Transverse colon (tissue), 4 donors: ENCODE measurements around the gene MEFV. TPM values are rescaled to one million over a fixed set of nuclear protein-coding genes. Genes with fewer than 3 reads are reported as not detected.

Experiments used
- DNase-seq: peaks from one replicate; pipeline ENCODE4 v3.0.0-alpha.2; 2019
- H3K27ac ChIP-seq, 4 donors: fragments of 200-600 bp; sonication (generic); 2 replicates each; pipeline ENCODE4 v1.5.1; 2016 to 2018; ENCODE audit warnings: inconsistent platforms in 4 of 4
- H3K27me3 ChIP-seq: fragments of 200-600 bp; sonication (generic); 2 replicates; pipeline ENCODE4 v1.5.1; 2017; ENCODE audit warnings: inconsistent platforms
- H3K36me3 ChIP-seq, 4 donors: fragments of 200-600 bp; sonication (generic); 2 replicates each; pipeline ENCODE4 v1.5.1; 2017 to 2019; ENCODE audit warnings: inconsistent platforms in 4 of 4
- H3K4me1 ChIP-seq, 4 donors: fragments of 200-600 bp; sonication (generic); 2 replicates each; pipeline ENCODE4 v1.5.1; 2017 to 2020; ENCODE audit warnings: inconsistent platforms in 4 of 4
- H3K4me3 ChIP-seq, 4 donors: fragments of 200-600 bp; sonication (generic); 1 replicate in 1 of 4; 2 replicates in 3 of 4; pipeline versions ENCODE4 v1.5.1 to v1.6.1; 2017 to 2019; ENCODE audit warnings: inconsistent platforms in 4 of 4
- H3K9me3 ChIP-seq, 2 donors: fragments of 200-600 bp; sonication (generic); 2 replicates each; pipeline ENCODE4 v1.5.1; 2017 to 2019; ENCODE audit warnings: inconsistent platforms in 2 of 2
- EP300 ChIP-seq: sonication (generic); formaldehyde crosslinking; IDR thresholded peaks from one replicate; pipeline ENCODE4 v1.6.1; 2017; ENCODE audit warnings: antibody characterized with exemption, low read depth
- POLR2A ChIP-seq: fragments of 450-650 bp; IDR thresholded peaks from one replicate; pipeline ENCODE4 v1.6.1; 2016; ENCODE audit warnings: antibody characterized with exemption, mild to moderate bottlenecking, moderate library complexity
- POLR2AphosphoS5 ChIP-seq, 3 donors: sonication (generic); formaldehyde crosslinking; IDR thresholded peaks; one replicate each; pipeline ENCODE4 v1.6.1; 2016; ENCODE audit warnings: antibody characterized with exemption in 3 of 3
- WGBS, 2 donors: methylation state at CpG; one replicate each; pipeline ENCODE4 v1.1.5; 2018; ENCODE audit warnings: low coverage in 1 of 2; 5-methylcytosine and 5-hydroxymethylcytosine counted together
- in situ Hi-C, 4 donors: fragments of 200-750 bp; cut with MboI; loops; one replicate each; pipeline versions ENCODE4 v1.15.0 to v1.15.1; 2017; ENCODE audit warnings: low sequenced_read_pairs in 3 of 4, low pct_ligation_motif_present in 1 of 4, low pct_unique_long_range_greater_than_20kb in 1 of 4
- intact Hi-C: fragments of 100-400 bp; cut with DNase I; formaldehyde crosslinking; loops from one replicate; pipeline ENCODE4 v1.15.1; 2023; ENCODE audit warnings: low total_unique reads
- total RNA-seq, 4 donors: library from RNA; depleted of rRNA; stranded (reverse); fragments of >200 nt; gene quantifications; one replicate each; pipeline ENCODE4 v1.1.0, GENCODE V29; 2016
- TF ChIP-seq, protein P1 (sequence below), 5 experiments: fragments of 200-600 bp in 3 of 5; fragments of 450-650 bp in 2 of 5; sonication (generic) in 3 of 5; IDR thresholded peaks; 1 replicate in 2 of 5; 2 replicates in 3 of 5; pipeline ENCODE4 v1.5.1; 2016 to 2017; ENCODE audit warnings: antibody characterized with exemption in 5 of 5, inconsistent platforms in 3 of 5, mild to moderate bottlenecking in 2 of 5, moderate library complexity in 1 of 5

MEFV gene
- total RNA-seq, 4 donors from 2014 or later = 0.37 to 1.4 (median 0.54) TPM

DNA sequence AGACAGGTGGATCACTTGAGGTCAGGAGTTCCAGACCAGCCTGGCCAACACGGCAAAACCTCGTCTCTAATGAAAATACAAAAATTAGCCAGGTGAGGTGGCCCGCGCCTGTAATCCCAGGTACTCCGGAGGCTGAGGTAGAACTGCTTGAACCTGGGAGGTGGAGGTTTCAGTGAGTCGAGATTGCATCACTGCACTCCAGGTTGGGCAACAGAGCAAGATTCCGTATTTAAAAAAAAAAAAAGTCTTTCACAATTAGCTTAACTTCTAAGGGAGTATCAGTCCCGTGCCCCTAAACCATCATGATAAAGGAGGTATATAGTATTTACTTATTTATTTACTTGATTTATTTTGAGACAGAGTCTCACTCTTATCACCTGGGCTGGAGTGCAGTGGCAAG lies 3.4 kb upstream of the MEFV start:
- in situ Hi-C loops = no loop called here
- DNase-seq = no peak
- no peaks in the 10 kb centered on the region for H3K36me3 ChIP-seq
- H3K27ac ChIP-seq = no peak overlapping the region
- no peaks in the 10 kb centered on the region for H3K9me3 ChIP-seq
- TF ChIP-seq EP300 = no peak
- H3K4me1 ChIP-seq = peaks cover 0 to 10% (median 3%) of the 10 kb centered on the region in 4 donors
- intact Hi-C loops = no loop called here
- H3K27me3 ChIP-seq = no peaks in the 10 kb centered on the region
- H3K4me3 ChIP-seq = no peak overlapping the region
- 78 to 86% methylated on average over 8 of the region's 8 CpGs for WGBS, 2 donors

DNA sequence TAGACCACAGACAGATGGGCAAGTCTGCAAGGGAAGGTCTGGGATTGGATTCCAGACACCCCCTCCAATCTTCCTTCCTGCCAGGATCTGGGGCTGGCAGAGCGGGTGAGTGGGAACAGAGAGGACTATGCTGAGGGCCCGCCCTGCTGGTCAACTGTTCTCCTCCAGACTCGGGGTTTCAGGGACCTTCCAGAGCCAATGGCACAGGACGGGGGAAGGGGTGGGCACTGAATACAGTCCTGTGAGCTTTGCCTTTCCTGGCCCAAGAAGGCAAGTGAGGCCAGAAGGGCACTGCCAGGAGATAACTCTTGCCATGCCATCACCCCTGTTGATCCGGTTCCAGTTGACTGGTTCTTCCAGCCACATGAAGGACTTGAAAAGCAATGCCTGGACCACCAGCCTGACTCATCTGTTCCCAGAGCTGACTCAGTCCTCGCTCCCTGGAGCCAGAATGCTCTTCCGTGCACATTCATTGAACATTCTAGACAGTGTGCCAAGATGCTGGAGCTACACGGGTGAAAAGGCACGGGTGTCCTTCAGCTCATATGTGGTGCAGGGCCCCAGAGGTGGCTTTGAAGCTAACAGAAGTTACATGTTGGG lies 533 bp upstream of the MEFV start:
- Histone ChIP-seq H3K27me3 (peaks cover 6% of the 10 kb centered on the region), H3K4me1 (no peaks in the 10 kb centered on the region), H3K36me3 (no peaks in the 10 kb centered on the region), H3K9me3 (no peaks in the 10 kb centered on the region), H3K4me3 (no peak overlapping the region), H3K27ac (no peak overlapping the region)
- DNase-seq = no peak
- intact Hi-C loops = no loop called here
- 80% methylated on average over 9 of the region's 9 CpGs; no CpG with 5 or more reads in 1 of the 2 donors for WGBS, 2 donors
- TF ChIP-seq POLR2AphosphoS5 (IDR thresholded peaks at IDR 0.05) (no peak), POLR2A (no peak), EP300 (no peak)
- TF ChIP-seq, protein P1, sequence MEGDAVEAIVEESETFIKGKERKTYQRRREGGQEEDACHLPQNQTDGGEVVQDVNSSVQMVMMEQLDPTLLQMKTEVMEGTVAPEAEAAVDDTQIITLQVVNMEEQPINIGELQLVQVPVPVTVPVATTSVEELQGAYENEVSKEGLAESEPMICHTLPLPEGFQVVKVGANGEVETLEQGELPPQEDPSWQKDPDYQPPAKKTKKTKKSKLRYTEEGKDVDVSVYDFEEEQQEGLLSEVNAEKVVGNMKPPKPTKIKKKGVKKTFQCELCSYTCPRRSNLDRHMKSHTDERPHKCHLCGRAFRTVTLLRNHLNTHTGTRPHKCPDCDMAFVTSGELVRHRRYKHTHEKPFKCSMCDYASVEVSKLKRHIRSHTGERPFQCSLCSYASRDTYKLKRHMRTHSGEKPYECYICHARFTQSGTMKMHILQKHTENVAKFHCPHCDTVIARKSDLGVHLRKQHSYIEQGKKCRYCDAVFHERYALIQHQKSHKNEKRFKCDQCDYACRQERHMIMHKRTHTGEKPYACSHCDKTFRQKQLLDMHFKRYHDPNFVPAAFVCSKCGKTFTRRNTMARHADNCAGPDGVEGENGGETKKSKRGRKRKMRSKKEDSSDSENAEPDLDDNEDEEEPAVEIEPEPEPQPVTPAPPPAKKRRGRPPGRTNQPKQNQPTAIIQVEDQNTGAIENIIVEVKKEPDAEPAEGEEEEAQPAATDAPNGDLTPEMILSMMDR (IDR thresholded peaks at IDR 0.05) = no peak
- in situ Hi-C loops = no loop called here

DNA sequence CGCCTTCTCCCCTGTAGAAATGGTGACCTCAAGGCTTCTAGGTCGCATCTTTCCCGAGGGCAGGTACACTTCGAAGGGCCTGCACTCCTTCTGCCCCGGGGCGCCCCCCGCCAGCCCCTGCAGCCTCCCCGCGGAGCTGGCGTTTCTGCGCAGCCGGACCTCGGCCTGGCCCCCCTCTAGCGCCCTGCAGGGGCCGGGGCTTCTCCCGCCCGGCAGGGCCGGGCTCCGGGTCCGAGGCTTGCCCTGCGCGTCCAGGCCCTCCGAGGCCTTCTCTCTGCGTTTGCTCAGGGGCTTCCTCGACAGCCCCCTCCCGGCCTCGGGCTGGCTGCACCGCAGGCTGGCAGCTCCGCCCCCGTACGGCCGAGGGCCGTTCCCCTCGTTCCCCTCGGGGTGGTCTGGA lies 2.1 kb downstream of the MEFV start:
- peaks cover 6% of the 10 kb centered on the region for H3K27me3 ChIP-seq
- WGBS, 2 donors = 72% methylated on average over 33 of the region's 35 CpGs; no CpG with 5 or more reads in 1 of the 2 donors
- H3K27ac ChIP-seq = no peak overlapping the region
- TF ChIP-seq POLR2A (no peak), POLR2AphosphoS5 (IDR thresholded peaks at IDR 0.05) (no peak), EP300 (no peak)
- no peak overlapping the region for H3K4me3 ChIP-seq
- no peaks in the 10 kb centered on the region for H3K4me1 ChIP-seq
- in situ Hi-C loops (no loop called here), intact Hi-C loops (no loop called here)
- H3K36me3 ChIP-seq = no peaks in the 10 kb centered on the region
- DNase-seq = no peak
- H3K9me3 ChIP-seq = no peaks in the 10 kb centered on the region

DNA sequence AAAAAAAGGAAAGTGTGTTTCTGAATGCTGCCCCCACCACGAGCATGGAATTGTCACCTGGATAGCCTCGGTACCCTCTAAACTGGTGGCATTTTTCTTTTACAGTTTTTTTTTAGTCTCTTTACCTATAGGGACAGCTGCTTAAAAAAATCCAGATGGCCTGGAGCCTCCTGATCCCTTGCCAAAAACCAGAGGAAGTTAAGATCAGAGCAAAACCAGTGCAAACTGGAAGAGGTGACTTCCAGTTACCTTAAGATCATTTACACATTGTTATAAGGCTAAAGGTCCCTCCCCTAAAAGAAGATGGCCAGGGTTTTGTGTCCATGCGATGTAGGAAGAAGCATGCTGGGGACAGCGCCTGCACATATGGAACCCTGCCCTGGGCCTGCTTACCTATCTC lies 3.5 kb downstream of the MEFV start:
- 68 to 87% methylated on average over 3 to 4 of the region's 4 CpGs for WGBS, 2 donors
- intact Hi-C loops = no loop called here
- no peak overlapping the region for H3K27ac ChIP-seq
- no peaks in the 10 kb centered on the region for H3K9me3 ChIP-seq
- H3K27me3 ChIP-seq = peaks cover 6% of the 10 kb centered on the region
- H3K4me1 ChIP-seq = no peaks in the 10 kb centered on the region
- no peaks in the 10 kb centered on the region for H3K36me3 ChIP-seq
- DNase-seq = no peak
- H3K4me3 ChIP-seq = no peak overlapping the region
- TF ChIP-seq POLR2A = no peak
- TF ChIP-seq, protein P1 (IDR thresholded peaks at IDR 0.05) = no peak
- no peak for TF ChIP-seq POLR2AphosphoS5 (IDR thresholded peaks at IDR 0.05)
- in situ Hi-C loops = no loop called here

DNA sequence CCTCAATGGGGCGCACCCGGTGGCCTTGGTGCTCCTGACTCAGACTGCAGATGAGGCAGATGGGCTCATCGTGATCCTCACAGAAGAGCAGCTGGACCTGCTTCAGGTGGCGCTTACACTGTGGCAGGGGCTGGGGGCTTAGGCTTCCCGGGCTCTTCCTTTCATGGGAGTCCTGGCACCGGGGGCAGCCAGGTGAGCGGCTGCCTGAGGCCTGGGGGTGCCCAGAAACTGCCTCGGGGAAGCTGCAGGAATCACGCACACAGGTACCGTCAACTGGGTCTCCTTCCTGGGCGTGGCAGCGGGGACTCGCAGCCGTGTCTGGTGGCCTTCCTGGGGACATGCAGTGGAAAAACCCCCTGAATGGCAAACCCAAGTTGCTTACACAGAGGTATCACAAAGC lies 7.0 kb downstream of the MEFV start:
- TF ChIP-seq POLR2AphosphoS5 (IDR thresholded peaks at IDR 0.05) (no peak), POLR2A (no peak), EP300 (no peak)
- TF ChIP-seq, protein P1 (IDR thresholded peaks at IDR 0.05) = no peak
- WGBS, 2 donors = 76% methylated on average over 13 of the region's 14 CpGs; no CpG with 5 or more reads in 1 of the 2 donors
- in situ Hi-C loops = no loop called here

More for the DNA sequence above, 7.0 kb downstream of the MEFV start:
- no peak overlapping the region for H3K27ac ChIP-seq
- peaks cover 4% of the 10 kb centered on the region for H3K27me3 ChIP-seq
- no peak overlapping the region for H3K4me3 ChIP-seq
- DNase-seq = no peak
- intact Hi-C loops = no loop called here
- H3K9me3 ChIP-seq = no peaks in the 10 kb centered on the region
- no peaks in the 10 kb centered on the region for H3K4me1 ChIP-seq
- H3K36me3 ChIP-seq = no peaks in the 10 kb centered on the region
